Urothelium cell line (cell line): ENCODE data around the gene ID1.
"Not testable (repeated sequence)": the region's sequence is repeated elsewhere in the genome, so short reads cannot be mapped to it uniquely, and the experiment has no call there.

Experiments
- DNase-seq: peaks from one replicate; pipeline ENCODE4 v3.0.0; 2011; ENCODE audit warnings: low spot score, mixed read lengths
- FAIRE-seq: peaks from 2 replicates; lab custom pipeline; 2011; peaks lifted over from hg19 to GRCh38; lab: Jason Lieb, UNC

The ID1 gene

GRCh38 chr20:31596412-31596715, 8.7 kb upstream of the ID1 start:
- FAIRE-seq, DNase-seq: not testable (repeated sequence)

- DNase-seq (no peak), FAIRE-seq (no peak)
Measured at GRCh38 chr20:31596831-31597480, 8.1 kb upstream of the ID1 start.

GRCh38 chr20:31597481-31597855, 7.6 kb upstream of the ID1 start:
- FAIRE-seq, result no peak

DNA sequence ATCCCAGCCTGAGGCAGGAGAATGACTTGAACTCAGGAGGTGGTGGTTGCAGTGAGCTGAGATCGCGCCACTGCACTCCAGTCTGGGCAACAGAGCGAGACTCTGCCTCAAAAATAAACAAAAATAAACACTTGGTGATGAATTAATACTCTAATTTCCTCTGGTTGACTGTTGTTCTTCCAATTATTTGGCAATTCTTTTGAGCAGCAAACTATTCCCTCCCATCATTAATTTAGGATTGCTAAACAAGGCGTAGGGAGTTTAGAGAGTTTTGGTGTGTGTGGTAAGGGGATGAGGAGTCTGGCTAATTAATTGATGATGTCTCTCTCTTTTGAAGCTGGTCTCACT, 2.7 kb upstream of the ID1 start:
- no peak for DNase-seq
- FAIRE-seq, result no peak

More at GRCh38 chr20:31597481-31597855, 7.6 kb upstream of the ID1 start:
- DNase-seq, result no peak

DNA sequence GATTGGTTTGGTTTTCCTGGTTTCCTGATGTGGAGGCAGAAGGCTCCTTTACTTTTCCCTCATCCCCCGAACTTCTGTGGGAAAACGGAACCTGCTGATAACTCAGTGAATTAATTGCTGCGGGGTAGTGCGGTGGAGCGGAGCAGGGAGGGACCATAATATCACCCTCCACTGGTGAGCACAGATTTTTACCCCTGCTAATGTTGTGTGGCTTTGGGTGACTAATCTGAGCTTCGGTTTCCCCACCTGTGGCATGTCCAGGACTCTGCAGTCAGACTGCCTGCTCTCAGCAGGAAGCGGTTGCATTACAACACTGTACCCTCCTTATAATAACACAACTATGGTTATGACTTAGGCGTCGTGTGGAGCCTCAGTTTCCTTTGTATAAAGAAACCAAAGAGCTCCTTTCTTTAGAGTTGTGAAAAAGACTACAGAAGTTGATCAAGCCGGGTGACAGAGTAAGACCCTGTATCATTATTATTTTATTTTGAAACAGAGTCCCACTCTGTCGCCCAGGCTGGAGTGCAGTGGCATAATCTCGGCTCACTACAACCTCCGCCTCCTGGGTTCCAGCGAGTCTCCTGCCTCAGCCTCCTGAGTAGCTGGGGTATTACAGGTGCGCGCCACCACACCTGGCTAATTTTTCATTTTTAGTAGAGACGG, 2.2 kb upstream of the ID1 start:
- DNase-seq (peak; percentile 84), FAIRE-seq (no peak)

DNA sequence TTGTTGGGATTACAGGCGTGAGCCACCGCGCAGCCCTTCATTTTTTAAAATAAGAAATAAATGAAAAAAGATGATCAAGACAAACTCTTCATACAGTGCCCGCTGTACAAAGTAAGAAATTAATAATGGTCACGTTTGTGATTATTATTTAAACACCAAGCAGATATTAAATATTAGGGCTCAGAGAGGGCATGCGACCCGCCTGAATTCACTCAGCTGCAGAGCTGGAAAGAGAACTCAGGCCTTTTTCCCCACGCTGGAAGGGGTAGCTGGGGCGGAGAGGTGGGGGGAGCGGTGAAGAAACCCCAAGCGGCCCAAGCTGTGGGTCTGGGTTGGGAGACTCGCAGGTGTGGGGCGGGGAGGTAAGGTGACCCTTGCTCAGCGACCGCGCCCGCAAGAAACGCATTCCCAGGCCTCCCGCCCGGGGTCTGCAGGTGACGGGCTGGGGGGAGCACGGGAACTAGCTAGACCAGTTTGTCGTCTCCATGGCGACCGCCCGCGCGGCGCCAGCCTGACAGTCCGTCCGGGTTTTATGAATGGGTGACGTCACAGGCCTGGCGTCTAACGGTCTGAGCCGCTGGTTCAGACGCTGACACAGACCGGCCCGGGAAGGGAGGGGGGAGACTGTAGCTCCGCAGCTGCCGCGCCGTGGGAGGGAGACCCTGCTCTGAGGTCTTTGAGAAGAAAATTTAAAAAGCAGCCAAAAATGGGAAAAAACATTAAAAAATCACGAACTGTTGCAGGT, 1.1 kb upstream of the ID1 start:
- FAIRE-seq, result peak; percentile 74
- peak; percentile 96 for DNase-seq

DNA sequence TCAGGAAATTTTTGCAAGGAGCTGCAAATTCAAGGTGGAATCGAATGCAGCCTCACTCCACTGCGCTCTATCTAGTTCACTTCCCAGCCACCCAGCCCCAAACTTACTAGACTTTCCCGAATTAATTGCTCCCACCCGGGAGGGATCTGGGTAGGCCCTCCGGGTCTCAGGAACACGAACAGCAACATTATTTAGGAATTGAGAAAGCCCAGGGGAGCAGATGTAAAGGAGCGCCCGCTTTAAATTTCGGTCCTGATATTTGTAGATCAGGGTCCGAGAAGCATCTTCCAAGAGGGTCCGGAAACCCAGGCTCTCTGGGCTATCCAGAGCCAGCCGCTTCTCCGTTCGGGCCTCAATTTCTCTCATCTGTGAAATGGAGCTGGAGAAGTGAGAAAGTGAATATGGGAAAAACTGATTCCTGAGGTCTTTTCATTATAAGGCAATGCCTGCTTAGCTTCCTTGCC, 490 bp upstream of the ID1 start:
- DNase-seq, result no peak
- no peak for FAIRE-seq

GRCh38 chr20:31605902-31606803, 1.1 kb downstream of the ID1 start:
- FAIRE-seq (no peak), DNase-seq (no peak)

DNA sequence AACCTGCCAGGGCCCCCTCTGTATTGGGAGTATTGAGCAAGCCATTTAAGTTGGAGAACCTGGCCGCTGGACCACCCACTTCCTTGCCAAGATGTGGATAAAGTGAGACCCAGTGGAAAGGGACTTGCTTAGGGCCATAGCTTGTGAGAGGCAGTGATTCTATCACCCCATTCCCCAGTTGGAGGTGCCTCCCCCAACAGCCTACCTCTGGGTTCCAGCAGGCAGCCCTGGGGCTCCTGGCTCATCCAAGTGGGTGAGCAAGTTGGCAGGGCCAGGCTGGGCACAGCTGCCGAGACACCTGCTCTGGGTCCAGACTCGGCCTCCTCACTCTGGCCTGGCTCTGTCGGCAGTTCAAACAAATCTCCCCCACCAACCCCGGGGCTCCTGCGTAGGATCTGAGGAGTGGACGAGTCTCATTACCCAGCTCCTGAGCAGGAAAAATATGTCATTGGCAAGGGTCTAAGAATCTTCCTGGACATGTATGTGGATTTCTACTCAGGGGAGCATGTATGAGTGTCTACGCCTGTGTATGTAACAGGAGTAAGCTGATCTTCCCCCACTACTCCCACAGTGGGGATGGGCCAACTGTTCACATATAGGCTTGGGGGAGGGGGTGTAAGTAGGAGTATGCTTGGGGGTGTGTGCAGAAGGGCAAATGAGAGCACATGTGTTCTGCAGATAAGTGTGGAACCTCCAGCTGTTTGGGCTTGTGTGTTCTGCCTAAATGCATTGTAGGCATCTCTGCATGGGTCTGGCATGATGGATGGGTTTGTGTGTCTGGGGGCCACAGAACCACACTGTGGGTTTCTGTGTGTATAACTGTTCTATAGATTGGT, 1.9 kb downstream of the ID1 start:
- DNase-seq (peak; percentile 36), FAIRE-seq (no peak)

DNA sequence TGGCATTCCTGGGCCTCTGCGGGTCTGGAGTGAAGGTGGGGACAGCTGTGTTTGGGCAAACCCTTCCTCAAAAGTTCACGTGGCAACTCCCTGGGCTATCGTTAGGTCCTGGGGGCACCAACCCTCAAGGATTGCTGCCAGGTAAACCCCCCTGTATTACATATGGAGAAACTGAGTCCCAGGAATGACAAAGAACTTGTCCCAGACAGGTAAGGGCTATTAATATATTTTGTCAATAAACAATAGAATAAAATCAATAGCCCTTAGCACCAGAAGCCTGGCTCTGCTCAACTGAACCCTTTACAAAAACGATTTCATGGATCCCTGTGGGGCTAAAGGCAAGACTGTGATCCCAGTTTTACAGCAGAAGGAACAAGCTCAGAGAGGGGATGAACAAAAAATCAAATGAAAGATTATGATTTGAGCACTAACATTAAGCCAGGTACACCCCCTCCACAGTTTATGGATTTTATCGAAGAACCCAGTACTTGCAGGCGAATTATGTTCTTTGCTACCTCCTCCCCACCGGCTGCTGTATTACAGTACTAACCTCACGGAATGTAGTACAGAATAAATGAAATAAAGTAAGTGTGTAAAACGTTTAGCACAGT, 2.7 kb downstream of the ID1 start:
- DNase-seq, result no peak
- FAIRE-seq, result no peak

- FAIRE-seq, result no peak
- peak; percentile 90 for DNase-seq
Measured at GRCh38 chr20:31608251-31608945, 3.3 kb downstream of the ID1 start.

DNA sequence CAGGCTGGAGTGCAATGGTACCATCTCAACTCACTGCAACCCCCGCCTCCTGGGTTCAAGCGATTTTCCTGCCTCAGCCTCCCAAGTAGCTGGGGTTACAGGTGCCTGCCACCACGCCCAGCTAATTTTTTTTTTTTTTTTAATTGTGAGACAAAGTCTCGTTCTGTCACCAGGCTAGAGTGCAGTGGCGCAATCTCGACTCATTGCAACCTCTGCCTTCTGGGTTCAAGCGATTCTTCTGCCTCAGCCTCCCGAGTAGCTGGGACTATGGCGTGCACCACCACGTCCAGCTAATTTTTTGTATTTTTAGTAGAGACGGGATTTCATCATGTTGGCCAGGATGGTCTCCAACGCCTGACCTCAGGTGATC, 7.2 kb downstream of the ID1 start:
- FAIRE-seq, DNase-seq: not testable (repeated sequence)

- no peak for DNase-seq
- FAIRE-seq, result no peak
Measured at GRCh38 chr20:31615416-31615815, 10.3 kb downstream of the ID1 start.

GRCh38 chr20:31617432-31618104, 12.5 kb downstream of the ID1 start:
- DNase-seq (no peak), FAIRE-seq (no peak)

- DNase-seq (no peak), FAIRE-seq (no peak)
Measured at GRCh38 chr20:31620246-31620645, 15.2 kb downstream of the ID1 start.

DNA sequence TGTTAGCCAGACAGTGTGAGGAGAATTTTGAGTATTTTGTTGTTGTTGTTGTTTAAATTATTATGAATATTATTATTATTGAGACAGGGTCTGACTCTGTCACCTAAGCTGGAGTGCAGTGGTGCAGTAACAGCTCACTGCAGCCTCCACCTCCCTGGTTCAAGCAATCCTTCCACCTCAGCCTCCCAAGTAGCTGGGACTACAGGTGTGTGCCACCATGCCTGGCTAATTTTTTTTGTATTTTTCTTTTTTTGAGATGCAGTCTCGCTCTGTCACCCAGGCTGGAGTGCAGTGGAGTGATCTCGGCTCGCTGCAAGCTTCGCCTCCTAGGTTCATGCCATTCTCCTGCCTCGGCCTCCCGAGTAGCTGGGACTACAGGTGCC, 18.0 kb downstream of the ID1 start:
- not testable (repeated sequence) for FAIRE-seq, DNase-seq

DNA sequence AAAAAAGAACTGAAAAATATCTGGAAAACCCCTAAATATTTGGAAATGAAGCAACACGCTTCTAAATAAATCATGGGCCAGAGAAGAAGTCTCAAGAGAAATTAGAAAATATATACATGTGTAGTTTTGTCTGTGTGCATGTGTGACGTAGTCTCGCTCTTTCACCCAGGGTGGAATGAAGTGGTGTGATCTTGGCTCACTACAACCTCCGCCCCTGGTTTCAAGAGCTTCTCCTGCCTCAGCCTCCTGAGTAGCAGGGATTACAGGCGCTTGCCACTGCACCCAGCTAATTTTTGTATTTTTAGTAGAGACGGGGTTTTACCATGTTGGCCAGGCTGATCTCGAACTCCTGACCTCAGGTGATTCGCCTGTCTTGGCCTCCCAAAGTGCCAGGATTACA, 21.4 kb downstream of the ID1 start:
- FAIRE-seq, result not testable (repeated sequence)

GRCh38 chr20:31628057-31628456, 23.0 kb downstream of the ID1 start:
- not testable (repeated sequence) for DNase-seq, FAIRE-seq

More for the DNA sequence above, 21.4 kb downstream of the ID1 start:
- not testable (repeated sequence) for DNase-seq
